Keratinocyte (primary cell): ENCODE measurements around the gene PPM1J.

Source experiments
- EZH2 ChIP-seq: IDR thresholded peaks from one replicate; pipeline ENCODE4 v1.6.1; 2012; ENCODE audit warnings: inconsistent platforms, mild to moderate bottlenecking, low read length, moderate library complexity
- TF ChIP-seq, protein P1 (sequence below), 3 experiments: IDR thresholded peaks in 1 of 3; conservative IDR thresholded peaks in 1 of 3; optimal IDR thresholded peaks in 1 of 3; 2 replicates in 2 of 3; 3 replicates in 1 of 3; pipeline versions ENCODE3 to v1.5.1; 2011; ENCODE audit warnings: low read length in 3 of 3, mild to moderate bottlenecking in 3 of 3, moderate library complexity in 2 of 3, control low read depth in 1 of 3, inconsistent platforms in 1 of 3; ENCODE audit not compliant: insufficient read depth in 2 of 3; ENCODE audit errors: extremely low read depth in 1 of 3

DNA sequence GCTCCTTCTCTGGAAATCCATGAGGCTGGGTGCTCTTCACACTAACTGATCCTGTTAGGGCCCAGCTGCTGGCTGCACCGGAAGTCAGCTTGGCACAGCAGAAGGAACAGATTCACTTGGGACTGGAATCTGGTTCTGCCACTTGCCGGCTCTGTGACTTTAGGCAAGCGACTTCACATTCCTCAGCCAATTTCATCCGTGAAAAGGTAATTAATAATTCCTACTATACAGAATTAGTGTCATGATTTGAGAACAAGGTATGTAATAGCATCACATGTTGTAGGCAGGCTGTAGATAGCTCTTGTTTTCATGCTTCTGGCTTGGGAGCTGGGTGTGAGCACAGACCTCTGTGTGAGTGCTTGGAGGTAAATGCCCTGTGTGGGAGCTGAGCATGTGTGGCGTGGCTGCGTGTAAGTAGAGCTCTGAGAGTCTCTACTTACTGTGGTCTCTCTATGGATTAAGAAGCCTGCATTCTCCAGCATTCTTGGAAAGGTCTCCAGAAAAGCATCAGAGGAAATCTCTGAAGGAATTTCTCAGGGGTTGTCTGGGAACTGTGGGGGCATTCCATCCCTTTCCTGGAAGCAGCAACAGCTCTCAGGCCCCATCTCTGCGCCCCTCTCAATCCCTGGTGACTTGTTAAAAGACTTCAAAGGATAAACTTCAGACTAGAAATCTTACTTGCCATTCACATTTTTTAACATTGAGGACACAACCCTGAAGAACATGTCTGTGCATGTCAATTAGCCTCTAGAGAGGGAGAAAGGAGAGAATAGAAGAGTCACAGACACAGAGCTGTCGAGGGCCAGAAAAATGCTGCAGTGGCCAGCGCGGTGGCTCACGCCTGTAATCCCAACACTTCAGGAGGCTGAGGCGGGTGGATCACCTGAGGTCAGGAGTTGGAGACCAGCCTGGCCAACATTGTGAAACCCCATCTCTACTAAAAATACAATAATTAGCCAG, 47.7 kb upstream of the PPM1J start:
- TF ChIP-seq, protein P1, sequence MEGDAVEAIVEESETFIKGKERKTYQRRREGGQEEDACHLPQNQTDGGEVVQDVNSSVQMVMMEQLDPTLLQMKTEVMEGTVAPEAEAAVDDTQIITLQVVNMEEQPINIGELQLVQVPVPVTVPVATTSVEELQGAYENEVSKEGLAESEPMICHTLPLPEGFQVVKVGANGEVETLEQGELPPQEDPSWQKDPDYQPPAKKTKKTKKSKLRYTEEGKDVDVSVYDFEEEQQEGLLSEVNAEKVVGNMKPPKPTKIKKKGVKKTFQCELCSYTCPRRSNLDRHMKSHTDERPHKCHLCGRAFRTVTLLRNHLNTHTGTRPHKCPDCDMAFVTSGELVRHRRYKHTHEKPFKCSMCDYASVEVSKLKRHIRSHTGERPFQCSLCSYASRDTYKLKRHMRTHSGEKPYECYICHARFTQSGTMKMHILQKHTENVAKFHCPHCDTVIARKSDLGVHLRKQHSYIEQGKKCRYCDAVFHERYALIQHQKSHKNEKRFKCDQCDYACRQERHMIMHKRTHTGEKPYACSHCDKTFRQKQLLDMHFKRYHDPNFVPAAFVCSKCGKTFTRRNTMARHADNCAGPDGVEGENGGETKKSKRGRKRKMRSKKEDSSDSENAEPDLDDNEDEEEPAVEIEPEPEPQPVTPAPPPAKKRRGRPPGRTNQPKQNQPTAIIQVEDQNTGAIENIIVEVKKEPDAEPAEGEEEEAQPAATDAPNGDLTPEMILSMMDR (optimal IDR thresholded peaks at IDR 0.05 in 1 of 3, IDR thresholded peaks at IDR 0.05 in 1 of 3, conservative IDR thresholded peaks at IDR 0.05 in 1 of 3; ENCODE audit: extremely low read depth in 1 of 3, insufficient read depth in 2 of 3, low read length in 3 of 3): no peak
- TF ChIP-seq EZH2: no peak
